Large intestine (tissue), 3 donors: ENCODE results near the gene BRF1. TPM values are rescaled to one million over a fixed set of nuclear protein-coding genes. Genes with fewer than 3 reads are reported as not detected.

Experiments
- DNase-seq, 2 donors: peaks; one replicate each; pipeline versions ENCODE4 v3.0.0 to v3.0.0-alpha.2; 2013
- H3K27ac ChIP-seq: one replicate; pipeline ENCODE4 v1.5.1; 2013; ENCODE audit warnings: low read length
- H3K27me3 ChIP-seq: 2 replicates; pipeline ENCODE4 v1.6.1; 2013; ENCODE audit warnings: low read length; ENCODE audit not compliant: control insufficient read depth, insufficient read depth
- H3K36me3 ChIP-seq: 2 replicates; pipeline ENCODE4 v1.6.1; 2013; ENCODE audit warnings: low read length; ENCODE audit not compliant: control insufficient read depth, insufficient read depth
- H3K4me1 ChIP-seq: one replicate; pipeline ENCODE4 v1.6.1; 2013; ENCODE audit warnings: low read length; ENCODE audit not compliant: control insufficient read depth, insufficient read depth
- H3K4me3 ChIP-seq: one replicate; pipeline ENCODE4 v1.5.1; 2013; ENCODE audit warnings: low read length
- H3K9me3 ChIP-seq: one replicate; pipeline ENCODE4 v1.6.1; 2013; ENCODE audit warnings: mild to moderate bottlenecking, low read depth, low read length, moderate library complexity; ENCODE audit not compliant: control insufficient read depth
- WGBS: methylation state at CpG from one replicate; pipeline ENCODE4 v1.1.5; 2013; ENCODE audit warnings: low lambda C conversion rate; ENCODE audit not compliant: insufficient coverage; 5-methylcytosine and 5-hydroxymethylcytosine counted together
- polyA plus RNA-seq: library from polyadenylated mRNA; unstranded; fragments of 120-200 nt; gene quantifications from one replicate; pipeline ENCODE4 v1.2.1, GENCODE V29; 2013

BRF1 gene
- polyA plus RNA-seq, 1 donor, result 21.6 TPM

- Histone ChIP-seq H3K36me3 (no peaks in the 10 kb centered on the region), H3K4me3 (no peak overlapping the region), H3K27ac (no peak overlapping the region), H3K9me3 (peaks cover 2% of the 10 kb centered on the region), H3K4me1 (no peaks in the 10 kb centered on the region), H3K27me3 (peaks cover 50% of the 10 kb centered on the region)
- no CpG with 5 or more reads among the region's 18 CpGs for WGBS
- peak; percentile 56 to 57 for DNase-seq
Observed at GRCh38 chr14:105203057-105203531, 97.7 kb downstream of the BRF1 start.

- Histone ChIP-seq H3K36me3 (no peaks in the 10 kb centered on the region), H3K27ac (no peak overlapping the region), H3K27me3 (peaks cover 60% of the 10 kb centered on the region), H3K4me3 (no peak overlapping the region), H3K9me3 (peaks cover 2% of the 10 kb centered on the region), H3K4me1 (no peaks in the 10 kb centered on the region)
- no peak for DNase-seq
- WGBS, result no CpG with 5 or more reads among the region's 20 CpGs
Observed at GRCh38 chr14:105201925-105202513, 98.8 kb downstream of the BRF1 start.

GRCh38 chr14:105201156-105201924 is 99.5 kb downstream of the BRF1 start:
- no peaks in the 10 kb centered on the region for H3K36me3 ChIP-seq
- H3K4me1 ChIP-seq, result no peaks in the 10 kb centered on the region
- no peak overlapping the region for H3K4me3 ChIP-seq
- H3K9me3 ChIP-seq, result peaks cover 2% of the 10 kb centered on the region
- DNase-seq, result no peak
- peaks cover 67% of the 10 kb centered on the region for H3K27me3 ChIP-seq
- no CpG with 5 or more reads among the region's 28 CpGs for WGBS
- no peak overlapping the region for H3K27ac ChIP-seq

DNA sequence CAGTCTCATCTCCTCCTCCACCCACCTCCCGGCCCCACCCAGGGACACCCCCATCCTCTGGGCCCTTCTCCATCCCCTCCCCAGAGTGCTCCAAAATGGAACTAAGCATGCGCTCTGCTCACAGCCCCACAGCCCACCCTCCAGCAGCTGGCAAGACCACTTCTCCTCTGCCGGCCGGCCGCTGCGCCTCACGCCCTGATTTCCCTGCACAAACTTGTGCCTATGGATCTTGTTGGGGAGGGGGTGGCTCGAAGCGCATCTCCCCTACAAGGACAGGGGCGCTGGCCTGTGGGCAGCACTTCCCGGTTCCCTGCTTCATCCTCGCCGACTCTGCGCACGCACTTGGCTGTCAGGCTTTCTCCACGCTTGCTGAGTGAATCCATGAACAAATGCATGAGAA is 100.2 kb downstream of the BRF1 start:
- WGBS, result no CpG with 5 or more reads among the region's 16 CpGs
- DNase-seq, result no peak
- no peak overlapping the region for H3K27ac ChIP-seq
- peaks cover 2% of the 10 kb centered on the region for H3K9me3 ChIP-seq
- no peaks in the 10 kb centered on the region for H3K36me3 ChIP-seq
- H3K4me1 ChIP-seq, result peaks cover 5% of the 10 kb centered on the region
- no peak overlapping the region for H3K4me3 ChIP-seq
- peaks cover 74% of the 10 kb centered on the region for H3K27me3 ChIP-seq

GRCh38 chr14:105200074-105200473 is 100.7 kb downstream of the BRF1 start:
- no CpG with 5 or more reads among the region's 10 CpGs for WGBS
- Histone ChIP-seq H3K27ac (no peak overlapping the region), H3K4me1 (peaks cover 6% of the 10 kb centered on the region), H3K4me3 (no peak overlapping the region), H3K36me3 (no peaks in the 10 kb centered on the region), H3K9me3 (peaks cover 2% of the 10 kb centered on the region), H3K27me3 (peaks cover 80% of the 10 kb centered on the region)
- no peak for DNase-seq

DNA sequence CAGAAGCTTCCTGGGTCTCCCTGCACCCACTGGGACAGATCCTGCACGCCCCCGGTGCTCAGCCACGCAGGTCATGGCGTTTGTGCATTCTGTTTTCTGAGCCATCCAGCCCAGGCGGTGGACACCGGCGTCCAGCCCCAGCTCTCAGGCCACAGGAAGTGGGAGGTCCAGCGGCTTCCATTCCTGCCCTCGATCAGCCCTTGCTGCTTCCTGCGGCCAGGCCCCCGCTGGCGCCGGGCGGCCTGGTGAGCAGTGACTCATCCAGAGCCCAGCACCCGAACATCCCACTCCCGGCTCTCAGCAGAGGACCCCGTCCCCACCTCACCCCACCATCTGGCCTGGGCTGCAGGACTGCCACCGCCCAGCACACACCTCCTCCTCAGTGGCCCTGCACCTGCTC is 101.7 kb downstream of the BRF1 start:
- WGBS, result no CpG with 5 or more reads among the region's 18 CpGs
- peaks cover 9% of the 10 kb centered on the region for H3K4me1 ChIP-seq
- no peak for DNase-seq
- H3K27ac ChIP-seq, result no peak overlapping the region
- H3K9me3 ChIP-seq, result peaks cover 2% of the 10 kb centered on the region
- peaks cover 90% of the 10 kb centered on the region for H3K27me3 ChIP-seq
- no peak overlapping the region for H3K4me3 ChIP-seq
- no peaks in the 10 kb centered on the region for H3K36me3 ChIP-seq

- Histone ChIP-seq H3K9me3 (peaks cover 2% of the 10 kb centered on the region), H3K27ac (no peak overlapping the region), H3K4me3 (no peak overlapping the region), H3K36me3 (no peaks in the 10 kb centered on the region), H3K4me1 (peaks cover 13% of the 10 kb centered on the region), H3K27me3 (peaks cover 95% of the 10 kb centered on the region)
- DNase-seq, result no peak
- no CpG with 5 or more reads among the region's 4 CpGs for WGBS
Observed at GRCh38 chr14:105198588-105198987, 102.2 kb downstream of the BRF1 start.

GRCh38 chr14:105197211-105197641 is 103.6 kb downstream of the BRF1 start:
- peaks cover 16% of the 10 kb centered on the region for H3K4me1 ChIP-seq
- H3K9me3 ChIP-seq, result peaks cover 2% of the 10 kb centered on the region
- DNase-seq, result no peak
- H3K36me3 ChIP-seq, result no peaks in the 10 kb centered on the region
- no CpG with 5 or more reads among the region's 15 CpGs for WGBS
- no peak overlapping the region for H3K4me3 ChIP-seq
- H3K27me3 ChIP-seq, result peaks cover 92% of the 10 kb centered on the region
- H3K27ac ChIP-seq, result no peak overlapping the region

- no peak for DNase-seq
- H3K36me3 ChIP-seq, result no peaks in the 10 kb centered on the region
- peaks cover 2% of the 10 kb centered on the region for H3K9me3 ChIP-seq
- H3K4me3 ChIP-seq, result no peak overlapping the region
- peak overlapping the region; percentile 29 for H3K27ac ChIP-seq
- peaks cover 84% of the 10 kb centered on the region for H3K27me3 ChIP-seq
- WGBS, result no CpG with 5 or more reads among the region's 58 CpGs
- peaks cover 16% of the 10 kb centered on the region for H3K4me1 ChIP-seq
Observed at GRCh38 chr14:105196265-105196960, 104.4 kb downstream of the BRF1 start.

DNA sequence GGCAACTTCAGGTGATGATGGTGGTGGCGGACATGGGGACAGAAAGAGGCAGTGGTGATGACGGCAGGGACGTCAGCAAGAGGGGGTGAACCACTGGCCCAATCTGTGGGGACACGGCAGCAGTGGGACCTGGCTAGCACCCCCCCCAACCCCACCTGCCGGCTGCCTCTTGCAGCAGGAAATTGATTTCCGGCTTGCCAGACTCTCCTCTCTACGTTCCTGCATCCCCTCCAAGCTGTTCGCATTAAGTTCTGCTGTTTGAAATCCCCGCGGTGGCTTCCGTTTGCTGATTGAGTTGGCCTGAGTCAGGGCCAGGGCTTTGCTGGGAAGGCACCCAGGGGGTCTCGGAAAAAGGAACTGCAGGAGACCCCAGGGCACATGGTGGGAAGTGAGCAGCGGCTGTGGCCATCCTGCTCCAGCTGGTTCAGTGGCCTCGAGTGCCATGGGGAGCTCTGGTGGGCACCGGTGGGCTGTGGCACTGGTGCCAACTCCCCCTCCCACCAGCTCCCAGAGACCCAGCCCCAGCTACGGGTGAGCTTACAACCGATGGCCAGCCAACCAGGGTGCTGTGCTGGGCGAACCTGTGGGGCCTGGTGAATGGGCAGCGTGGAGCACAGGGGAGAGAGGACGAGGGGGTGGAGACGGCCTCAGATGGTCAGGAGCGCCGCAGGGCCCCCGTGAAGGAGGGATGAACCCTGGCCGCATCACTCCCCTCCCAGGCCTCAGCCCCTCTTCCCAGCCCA is 105.1 kb downstream of the BRF1 start:
- no CpG with 5 or more reads among the region's 25 CpGs for WGBS
- Histone ChIP-seq H3K36me3 (no peaks in the 10 kb centered on the region), H3K9me3 (no peaks in the 10 kb centered on the region), H3K27ac (peak overlapping the region; percentile 29), H3K4me3 (no peak overlapping the region), H3K27me3 (peaks cover 80% of the 10 kb centered on the region), H3K4me1 (peaks cover 16% of the 10 kb centered on the region)
- no peak for DNase-seq
